ACC112 (cell line): ENCODE measurements around the gene LRIF1.

Source experiments
- H2AFZ ChIP-seq: fragments of 200-600 bp; sonication (generic); one replicate; pipeline ENCODE4 v1.6.0; 2017; ENCODE audit warnings: antibody characterized with exemption, low read length; ENCODE audit not compliant: unreplicated experiment
- H3K27ac ChIP-seq: fragments of 200-600 bp; sonication (generic); 2 replicates; pipeline ENCODE4 v1.5.1; 2014; ENCODE audit warnings: low read depth, mild to moderate bottlenecking, antibody characterized with exemption, low read length, moderate library complexity
- H3K27me3 ChIP-seq: fragments of 200-600 bp; sonication (generic); 2 replicates; pipeline ENCODE4 v1.6.1; 2014; ENCODE audit warnings: mild to moderate bottlenecking, antibody characterized with exemption, low read length, moderate library complexity, mixed read lengths; ENCODE audit not compliant: insufficient read depth
- H3K36me3 ChIP-seq: fragments of 200-600 bp; sonication (generic); 2 replicates; pipeline ENCODE4 v1.6.1; 2016; ENCODE audit warnings: mild to moderate bottlenecking, antibody characterized with exemption, low read length, moderate library complexity, mixed read lengths; ENCODE audit not compliant: insufficient read depth
- H3K4me1 ChIP-seq: fragments of 200-600 bp; sonication (generic); one replicate; pipeline ENCODE4 v1.6.1; 2016; ENCODE audit warnings: low read length, mixed read lengths; ENCODE audit not compliant: insufficient read depth, unreplicated experiment, control insufficient read depth
- H3K4me3 ChIP-seq: fragments of 200-600 bp; sonication (generic); 2 replicates; pipeline ENCODE4 v1.5.1; 2014; ENCODE audit warnings: mild to moderate bottlenecking, low read depth, low read length
- H3K79me2 ChIP-seq: fragments of 200-600 bp; sonication (generic); one replicate; pipeline ENCODE4 v1.6.0; 2016; ENCODE audit warnings: low read length; ENCODE audit not compliant: control insufficient read depth, unreplicated experiment, insufficient read depth

The LRIF1 gene

DNA sequence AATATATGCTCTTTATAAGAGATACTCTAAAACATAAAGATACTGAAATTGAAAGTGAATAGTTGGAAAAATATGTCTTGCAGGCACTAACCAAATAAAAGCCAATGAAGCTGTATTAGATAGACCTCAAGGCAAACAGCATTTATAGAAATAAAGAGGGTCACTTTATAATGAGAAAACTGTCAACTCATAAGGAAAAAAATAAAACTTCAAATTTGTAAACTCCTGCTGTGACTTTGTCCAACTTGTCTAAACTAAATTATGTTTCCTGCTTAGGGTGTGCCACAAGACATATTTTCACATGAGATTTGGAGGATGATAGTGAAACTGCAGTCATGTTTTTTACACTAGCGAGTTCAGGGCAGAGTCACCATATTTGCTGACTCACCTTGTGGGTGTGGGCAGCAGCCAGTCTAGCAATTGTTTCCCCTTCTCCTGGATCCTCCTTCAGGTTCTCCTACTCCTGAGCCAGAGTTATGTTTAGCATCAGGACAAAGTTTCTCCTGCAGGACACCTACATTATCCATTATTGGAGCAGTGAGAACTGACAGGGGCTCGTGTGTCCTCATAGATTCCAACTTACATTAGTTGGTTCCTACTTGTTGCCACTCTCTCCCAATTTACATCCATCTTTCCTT, 46.9 kb downstream of the LRIF1 start:
- no peaks in the 10 kb centered on the region for H3K36me3 ChIP-seq
- peak overlapping the region; percentile 89 for H2AFZ ChIP-seq
- H3K79me2 ChIP-seq = no peaks in the 10 kb centered on the region
- H3K4me1 ChIP-seq = peaks cover 5% of the 10 kb centered on the region
- H3K4me3 ChIP-seq = peak overlapping the region; percentile 69
- H3K27ac ChIP-seq = 0 out of 2 replicates have a peak overlapping the region, but pooled peaks have one; percentile 25
- no peaks in the 10 kb centered on the region for H3K27me3 ChIP-seq

DNA sequence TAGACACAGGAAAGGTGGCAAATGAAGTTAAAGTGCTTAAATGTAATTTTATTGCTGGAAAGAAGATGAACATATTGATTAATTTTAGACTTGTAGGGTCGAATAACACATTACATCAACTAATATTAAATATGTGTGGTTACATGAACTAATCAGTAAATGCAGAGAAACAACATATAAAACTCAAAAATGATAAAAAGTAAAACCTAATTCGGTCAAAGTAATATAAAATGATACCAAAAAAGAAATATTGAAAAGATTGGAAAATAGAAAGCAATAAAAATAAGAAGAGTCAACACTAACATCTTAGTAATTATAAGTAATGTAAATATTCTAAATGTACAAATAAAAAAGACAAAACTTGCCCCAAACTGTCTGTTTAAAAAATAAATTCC, 47.5 kb downstream of the LRIF1 start:
- H2AFZ ChIP-seq = peak overlapping the region; percentile 89

DNA sequence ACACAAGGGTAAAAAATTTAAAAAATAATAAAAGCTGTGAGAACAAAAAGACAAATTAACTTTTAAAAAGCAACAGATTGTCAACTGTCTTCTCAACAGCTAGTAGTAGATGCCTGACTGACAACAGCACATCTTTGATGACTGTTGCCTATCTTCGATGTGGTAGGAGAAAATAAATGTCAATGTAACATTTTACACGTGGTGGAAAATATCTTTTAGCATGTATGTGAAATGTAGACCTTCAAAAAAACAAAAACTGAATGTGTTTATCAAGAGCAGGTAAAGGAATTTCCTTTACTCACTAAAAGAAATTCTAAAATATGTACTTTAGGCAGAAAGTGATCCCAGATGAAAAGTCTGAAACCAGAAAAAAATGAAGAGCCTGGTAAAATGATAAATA, 47.9 kb downstream of the LRIF1 start:
- H3K4me3 ChIP-seq = no peak overlapping the region
- no peaks in the 10 kb centered on the region for H3K79me2 ChIP-seq
- H3K27ac ChIP-seq = no peak overlapping the region
- H3K4me1 ChIP-seq = peaks cover 5% of the 10 kb centered on the region
- peaks cover under 1% of the 10 kb centered on the region; the same call in 1 of the 2 replicates for H3K27me3 ChIP-seq
- H2AFZ ChIP-seq = no peak overlapping the region
- H3K36me3 ChIP-seq = no peaks in the 10 kb centered on the region

More for the DNA sequence above, 47.5 kb downstream of the LRIF1 start:
- Histone ChIP-seq H3K4me3 (peak overlapping the region; percentile 69), H3K36me3 (no peaks in the 10 kb centered on the region), H3K4me1 (peaks cover 5% of the 10 kb centered on the region), H3K27me3 (no peaks in the 10 kb centered on the region), H3K79me2 (no peaks in the 10 kb centered on the region), H3K27ac (0 out of 2 replicates have a peak overlapping the region, but pooled peaks have one; percentile 25)

DNA sequence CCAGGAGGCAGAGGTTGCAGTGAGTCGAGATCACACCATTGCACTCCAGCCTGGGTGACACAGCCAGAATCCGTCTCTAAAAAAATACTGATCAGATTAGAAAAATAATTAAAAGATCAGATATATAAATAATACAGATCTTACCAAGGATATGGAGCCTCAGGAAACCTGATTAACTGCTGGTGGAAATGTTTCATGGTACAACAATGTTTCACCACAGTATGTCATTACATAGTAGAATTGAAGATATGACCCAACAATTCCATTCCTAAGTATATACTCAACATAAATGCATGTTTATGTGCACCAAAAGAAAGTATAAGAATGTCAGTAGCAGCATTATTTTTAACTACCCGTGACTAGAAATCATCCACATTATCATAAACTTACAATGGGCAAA, 49.0 kb downstream of the LRIF1 start:
- Histone ChIP-seq H3K27me3 (peaks cover 3% of the 10 kb centered on the region), H2AFZ (no peak overlapping the region), H3K36me3 (no peaks in the 10 kb centered on the region), H3K4me1 (peaks cover 5% of the 10 kb centered on the region), H3K4me3 (no peak overlapping the region), H3K79me2 (no peaks in the 10 kb centered on the region), H3K27ac (no peak overlapping the region)

DNA sequence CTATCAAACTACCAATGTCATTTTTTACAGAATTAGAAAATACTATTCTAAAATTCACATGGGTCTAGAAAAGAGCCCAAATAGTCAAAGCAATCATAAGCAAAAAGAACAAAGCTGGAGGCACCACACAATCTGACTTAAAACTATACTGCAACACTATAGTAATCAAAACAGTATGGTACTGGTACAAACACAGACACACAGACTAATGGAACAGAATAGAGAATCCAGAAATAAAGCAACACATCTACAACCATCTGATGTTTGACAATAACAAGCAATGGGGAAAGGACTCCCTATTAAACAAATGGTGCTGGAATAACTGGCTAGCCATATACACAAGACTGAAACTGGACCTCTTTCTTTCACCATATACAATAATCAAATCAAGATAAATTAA, 50.9 kb downstream of the LRIF1 start:
- Histone ChIP-seq H3K27me3 (peaks cover 6% of the 10 kb centered on the region), H3K79me2 (no peaks in the 10 kb centered on the region), H2AFZ (no peak overlapping the region), H3K36me3 (no peaks in the 10 kb centered on the region), H3K27ac (no peak overlapping the region), H3K4me3 (no peak overlapping the region), H3K4me1 (peaks cover 5% of the 10 kb centered on the region)

- Histone ChIP-seq H3K79me2 (no peaks in the 10 kb centered on the region), H3K27ac (no peak overlapping the region), H3K4me3 (no peak overlapping the region), H3K4me1 (no peaks in the 10 kb centered on the region), H3K27me3 (peaks cover 34% of the 10 kb centered on the region), H2AFZ (no peak overlapping the region), H3K36me3 (no peaks in the 10 kb centered on the region)
Measured at GRCh38 chr1:110903853-110904500, 59.7 kb downstream of the LRIF1 start.

DNA sequence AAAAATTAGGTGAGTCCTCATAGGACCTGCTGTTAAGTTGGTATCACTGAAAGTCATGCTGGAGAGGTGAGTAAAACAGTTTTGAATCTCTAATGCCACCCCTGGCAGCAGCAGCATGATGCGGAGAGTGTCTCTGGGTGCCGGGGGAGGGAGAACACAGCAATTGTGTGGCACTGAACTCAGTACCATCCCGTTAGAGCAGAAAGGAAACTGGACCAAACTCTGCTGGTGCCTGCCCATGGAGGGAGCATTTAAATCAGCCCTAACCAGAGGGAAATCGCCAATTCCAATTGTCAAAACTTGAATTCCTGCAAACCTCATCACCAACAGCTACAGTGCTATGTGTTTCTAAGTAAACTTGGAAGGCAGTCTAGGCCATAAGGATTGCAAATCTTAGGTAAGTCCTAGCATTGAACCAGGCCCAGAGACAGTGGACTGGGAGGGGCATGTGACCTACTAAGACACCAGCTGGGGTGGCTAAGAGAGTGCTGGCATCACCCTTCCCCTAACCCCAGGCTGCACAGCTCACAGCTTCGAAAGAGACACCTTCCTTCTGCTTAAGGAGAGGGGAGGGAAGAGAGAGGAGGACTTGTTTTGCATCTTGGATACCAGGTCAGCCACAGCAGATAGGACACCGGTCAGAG, 60.8 kb downstream of the LRIF1 start:
- Histone ChIP-seq H3K36me3 (no peaks in the 10 kb centered on the region), H2AFZ (no peak overlapping the region), H3K27ac (no peak overlapping the region), H3K79me2 (no peaks in the 10 kb centered on the region), H3K4me3 (no peak overlapping the region), H3K4me1 (no peaks in the 10 kb centered on the region), H3K27me3 (peaks cover 38% of the 10 kb centered on the region; the same call in 1 of the 2 replicates)

DNA sequence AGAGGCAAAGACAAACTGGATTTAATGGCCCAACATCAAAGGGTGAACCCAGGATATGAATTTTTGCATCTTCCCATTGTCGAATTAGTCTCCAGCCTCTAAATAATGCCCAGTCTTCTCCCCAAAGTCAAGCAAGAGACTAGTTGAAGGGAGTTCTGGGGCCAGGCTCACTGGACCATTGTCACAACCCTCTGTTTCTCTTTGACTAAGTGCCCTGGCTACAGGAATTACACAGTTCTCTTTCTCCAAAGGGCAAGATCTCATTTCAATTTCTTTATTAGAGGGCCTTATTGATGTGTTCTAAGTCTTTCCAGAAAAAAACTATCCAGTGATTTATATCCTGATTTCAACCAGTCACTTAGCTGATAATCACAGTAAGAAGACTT, 64.3 kb downstream of the LRIF1 start:
- Histone ChIP-seq H3K27me3 (peaks cover 62% of the 10 kb centered on the region; the same call in 1 of the 2 replicates), H3K36me3 (no peaks in the 10 kb centered on the region), H3K4me1 (no peaks in the 10 kb centered on the region), H3K4me3 (no peak overlapping the region), H3K27ac (no peak overlapping the region), H2AFZ (no peak overlapping the region), H3K79me2 (no peaks in the 10 kb centered on the region)

DNA sequence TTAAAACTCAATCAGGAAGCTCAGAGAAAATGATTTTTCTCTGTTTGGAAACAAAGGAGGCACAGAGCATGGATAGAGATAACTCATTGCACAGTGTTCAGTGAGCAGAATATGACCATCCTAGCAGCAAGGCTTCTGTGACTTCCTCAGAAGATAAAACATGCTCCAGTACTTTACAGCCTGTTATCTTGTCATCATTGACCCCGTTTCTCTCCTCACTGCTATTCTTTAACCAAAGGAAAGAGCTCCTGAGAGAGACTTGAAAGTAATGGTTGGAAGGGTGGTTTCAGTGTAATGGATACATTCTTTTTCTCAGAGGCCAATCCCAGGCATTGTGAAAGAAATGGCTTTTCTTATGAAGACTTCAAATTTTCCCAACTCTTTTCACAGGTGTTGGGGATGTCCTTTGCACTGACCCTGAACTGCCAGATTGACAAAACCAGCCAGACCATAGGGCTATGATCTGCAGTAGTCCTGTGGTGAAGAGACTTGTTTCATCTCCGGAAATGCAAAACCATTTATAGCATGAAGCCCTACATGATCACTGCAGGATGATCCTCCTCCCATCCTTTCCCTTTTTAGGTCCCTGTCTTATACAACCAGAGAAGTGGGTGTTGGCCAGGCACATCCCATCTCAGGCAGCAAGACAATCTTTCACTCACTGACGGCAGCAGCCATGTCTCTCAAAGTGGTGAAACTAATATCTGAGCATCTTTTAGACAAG, 64.8 kb downstream of the LRIF1 start:
- Histone ChIP-seq H3K27ac (no peak overlapping the region), H3K4me1 (no peaks in the 10 kb centered on the region), H3K4me3 (no peak overlapping the region), H3K79me2 (no peaks in the 10 kb centered on the region), H3K27me3 (peaks cover 62% of the 10 kb centered on the region), H3K36me3 (no peaks in the 10 kb centered on the region), H2AFZ (no peak overlapping the region)

GRCh38 chr1:110897681-110898080, 66.0 kb downstream of the LRIF1 start:
- Histone ChIP-seq H3K27me3 (peaks cover 64% of the 10 kb centered on the region), H3K79me2 (no peaks in the 10 kb centered on the region), H3K27ac (no peak overlapping the region), H3K36me3 (no peaks in the 10 kb centered on the region), H3K4me3 (no peak overlapping the region), H2AFZ (no peak overlapping the region), H3K4me1 (no peaks in the 10 kb centered on the region)
